Breast epithelium (tissue), 4 donors: ENCODE results near the gene TMEM232. TPM values are rescaled to one million over a fixed set of nuclear protein-coding genes. Genes with fewer than 3 reads are reported as not detected.

Experiments
- DNase-seq, 2 donors: peaks; one replicate each; pipeline ENCODE4 v3.0.0-alpha.2; 2019; ENCODE audit warnings: low spot score in 2 of 2
- H3K27ac ChIP-seq, 2 donors: fragments of 200-600 bp; sonication (generic) in 1 of 2; one replicate each; pipeline ENCODE4 v1.5.1; 2016 to 2019; ENCODE audit warnings: mild to moderate bottlenecking in 1 of 2
- H3K27me3 ChIP-seq, 2 donors: fragments of 200-600 bp; sonication (generic) in 1 of 2; one replicate each; pipeline versions ENCODE4 v1.5.1 to v1.6.0; 2017 to 2019; ENCODE audit warnings: control low read depth in 1 of 2, mild to moderate bottlenecking in 1 of 2
- H3K36me3 ChIP-seq: fragments of 200-600 bp; one replicate; pipeline ENCODE4 v1.5.1; 2019
- H3K4me1 ChIP-seq, 2 donors: fragments of 200-600 bp; sonication (generic); one replicate each; pipeline ENCODE4 v1.5.1; 2016 to 2019; ENCODE audit warnings: control low read depth in 1 of 2
- H3K4me3 ChIP-seq, 3 donors: fragments of 200-600 bp; sonication (generic); 1 replicate in 2 of 3; 2 replicates in 1 of 3; pipeline ENCODE4 v1.5.1; 2016 to 2019; ENCODE audit warnings: mild to moderate bottlenecking in 3 of 3, moderate library complexity in 2 of 3
- H3K9me3 ChIP-seq, 2 donors: fragments of 200-600 bp; sonication (generic) in 1 of 2; one replicate each; pipeline ENCODE4 v1.5.1; 2016 to 2019; ENCODE audit warnings: control low read depth in 1 of 2
- POLR2A ChIP-seq: fragments of 450-650 bp; IDR thresholded peaks from one replicate; pipeline ENCODE4 v1.6.1; 2016; ENCODE audit warnings: antibody characterized with exemption, mild to moderate bottlenecking, moderate library complexity
- POLR2AphosphoS5 ChIP-seq, 3 donors: sonication (generic); formaldehyde crosslinking; IDR thresholded peaks; one replicate each; pipeline ENCODE4 v1.6.1; 2017; ENCODE audit warnings: antibody characterized with exemption in 3 of 3
- intact Hi-C: fragments of 100-400 bp; cut with DNase I; formaldehyde crosslinking; loops from one replicate; pipeline ENCODE4 v1.15.1; 2023; ENCODE audit warnings: low total_unique reads
- total RNA-seq, 3 donors: library from RNA; depleted of rRNA; stranded (reverse); fragments of >200 nt; gene quantifications; one replicate each; pipeline ENCODE4 v1.1.0, GENCODE V29; 2016
- TF ChIP-seq, protein P1 (sequence below), 3 donors: fragments of 450-650 bp; IDR thresholded peaks; one replicate each; pipeline ENCODE4 v1.5.1; 2016 to 2017; ENCODE audit warnings: antibody characterized with exemption in 3 of 3, mild to moderate bottlenecking in 3 of 3, moderate library complexity in 3 of 3

TMEM232 gene
- total RNA-seq, 3 donors from 2014 or later: 2.0 to 6.4 (median 4.6) TPM

DNA sequence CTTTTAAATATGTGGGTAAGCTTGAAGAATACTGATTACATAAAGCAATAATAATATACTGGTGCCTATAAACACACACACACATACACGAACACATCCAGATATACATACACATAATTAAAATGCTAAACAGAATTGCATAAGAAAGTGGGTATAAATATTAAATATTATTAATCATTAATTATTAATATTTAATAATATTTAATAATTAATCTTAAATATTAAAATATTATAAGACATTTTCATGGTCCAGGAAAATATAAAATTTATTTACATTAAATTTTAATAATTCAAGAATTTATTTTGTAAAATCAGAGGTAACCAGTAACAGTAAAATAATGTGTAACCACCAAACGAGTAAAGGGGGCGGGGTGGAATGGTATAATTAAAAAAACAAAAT, 178.3 kb downstream of the TMEM232 start:
- peaks cover 0 to 16% of the 10 kb centered on the region in 2 donors for H3K9me3 ChIP-seq
- no peaks in the 10 kb centered on the region for H3K36me3 ChIP-seq
- H3K4me3 ChIP-seq: no peak overlapping the region
- no peak for TF ChIP-seq POLR2A
- no peak for TF ChIP-seq POLR2AphosphoS5 (IDR thresholded peaks at IDR 0.05)
- TF ChIP-seq, protein P1, sequence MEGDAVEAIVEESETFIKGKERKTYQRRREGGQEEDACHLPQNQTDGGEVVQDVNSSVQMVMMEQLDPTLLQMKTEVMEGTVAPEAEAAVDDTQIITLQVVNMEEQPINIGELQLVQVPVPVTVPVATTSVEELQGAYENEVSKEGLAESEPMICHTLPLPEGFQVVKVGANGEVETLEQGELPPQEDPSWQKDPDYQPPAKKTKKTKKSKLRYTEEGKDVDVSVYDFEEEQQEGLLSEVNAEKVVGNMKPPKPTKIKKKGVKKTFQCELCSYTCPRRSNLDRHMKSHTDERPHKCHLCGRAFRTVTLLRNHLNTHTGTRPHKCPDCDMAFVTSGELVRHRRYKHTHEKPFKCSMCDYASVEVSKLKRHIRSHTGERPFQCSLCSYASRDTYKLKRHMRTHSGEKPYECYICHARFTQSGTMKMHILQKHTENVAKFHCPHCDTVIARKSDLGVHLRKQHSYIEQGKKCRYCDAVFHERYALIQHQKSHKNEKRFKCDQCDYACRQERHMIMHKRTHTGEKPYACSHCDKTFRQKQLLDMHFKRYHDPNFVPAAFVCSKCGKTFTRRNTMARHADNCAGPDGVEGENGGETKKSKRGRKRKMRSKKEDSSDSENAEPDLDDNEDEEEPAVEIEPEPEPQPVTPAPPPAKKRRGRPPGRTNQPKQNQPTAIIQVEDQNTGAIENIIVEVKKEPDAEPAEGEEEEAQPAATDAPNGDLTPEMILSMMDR (IDR thresholded peaks at IDR 0.05): no peak
- H3K4me1 ChIP-seq: no peaks in the 10 kb centered on the region
- no peak overlapping the region for H3K27ac ChIP-seq
- intact Hi-C loops: no loop called here
- no peak for DNase-seq
- H3K27me3 ChIP-seq: no peaks in the 10 kb centered on the region

DNA sequence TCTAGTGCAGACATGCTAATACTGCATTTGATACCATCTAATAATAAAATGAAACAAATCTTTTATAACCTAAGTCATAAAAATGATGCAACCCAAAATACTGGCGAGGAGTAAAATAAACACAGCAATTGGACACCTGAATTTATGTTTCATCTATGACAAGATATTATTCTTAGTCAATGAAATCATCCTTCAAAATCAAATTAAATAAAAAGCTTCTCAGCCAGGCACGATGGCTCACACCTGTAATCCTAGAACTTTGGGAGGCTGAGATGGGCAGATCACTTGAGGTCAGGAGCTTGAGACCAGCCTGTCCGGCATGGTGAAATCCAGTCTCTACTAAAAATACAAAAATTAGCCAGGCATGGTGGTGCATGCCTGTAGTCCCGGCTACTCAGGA, 179.0 kb downstream of the TMEM232 start:
- H3K9me3 ChIP-seq: peaks cover 0 to 9% of the 10 kb centered on the region in 2 donors
- DNase-seq: no peak
- H3K4me3 ChIP-seq: no peak overlapping the region
- intact Hi-C loops: no loop called here
- no peaks in the 10 kb centered on the region for H3K4me1 ChIP-seq
- no peak overlapping the region for H3K27ac ChIP-seq
- no peaks in the 10 kb centered on the region for H3K36me3 ChIP-seq
- TF ChIP-seq POLR2A: no peak
- TF ChIP-seq, protein P1 (IDR thresholded peaks at IDR 0.05): no peak
- TF ChIP-seq POLR2AphosphoS5 (IDR thresholded peaks at IDR 0.05): no peak
- no peaks in the 10 kb centered on the region for H3K27me3 ChIP-seq

- TF ChIP-seq, protein P1 (IDR thresholded peaks at IDR 0.05): no peak
- no peak for TF ChIP-seq POLR2A
- no peak for TF ChIP-seq POLR2AphosphoS5 (IDR thresholded peaks at IDR 0.05)
- Histone ChIP-seq H3K9me3 (no peaks in the 10 kb centered on the region), H3K4me1 (no peaks in the 10 kb centered on the region), H3K27me3 (no peaks in the 10 kb centered on the region), H3K36me3 (no peaks in the 10 kb centered on the region), H3K4me3 (no peak overlapping the region), H3K27ac (no peak overlapping the region)
- DNase-seq: no peak
- intact Hi-C loops: no loop called here
These were observed 180.8 kb downstream of the TMEM232 start for GRCh38 chr5:110545716-110546115.

GRCh38 chr5:110544603-110545002, 181.9 kb downstream of the TMEM232 start:
- no peak for TF ChIP-seq POLR2AphosphoS5 (IDR thresholded peaks at IDR 0.05)
- TF ChIP-seq, protein P1 (IDR thresholded peaks at IDR 0.05): no peak
- no peak for TF ChIP-seq POLR2A
- intact Hi-C loops: no loop called here
- no peak for DNase-seq

GRCh38 chr5:110542949-110543348, 183.5 kb downstream of the TMEM232 start:
- no peak overlapping the region for H3K27ac ChIP-seq
- H3K36me3 ChIP-seq: no peaks in the 10 kb centered on the region
- TF ChIP-seq POLR2A: no peak
- no peak for TF ChIP-seq POLR2AphosphoS5 (IDR thresholded peaks at IDR 0.05)
- no peak for DNase-seq
- H3K4me3 ChIP-seq: no peak overlapping the region
- H3K27me3 ChIP-seq: no peaks in the 10 kb centered on the region
- no peaks in the 10 kb centered on the region for H3K9me3 ChIP-seq
- no peaks in the 10 kb centered on the region for H3K4me1 ChIP-seq
- intact Hi-C loops: no loop called here

More at GRCh38 chr5:110544603-110545002, 181.9 kb downstream of the TMEM232 start:
- no peaks in the 10 kb centered on the region for H3K4me1 ChIP-seq
- H3K4me3 ChIP-seq: no peak overlapping the region
- no peaks in the 10 kb centered on the region for H3K36me3 ChIP-seq
- no peaks in the 10 kb centered on the region for H3K9me3 ChIP-seq
- no peaks in the 10 kb centered on the region for H3K27me3 ChIP-seq
- H3K27ac ChIP-seq: no peak overlapping the region
